ENCODE data around the gene FHOD3.

The FHOD3 gene

GRCh38 chr18:36492604-36493329 lies 195.3 kb downstream of the FHOD3 start:
- DNase-seq: no peak

- DNase-seq: no peak
Measured at GRCh38 chr18:36493349-36494159, 196.0 kb downstream of the FHOD3 start.

- no peak for DNase-seq
Measured at GRCh38 chr18:36494160-36494437, 196.6 kb downstream of the FHOD3 start.

GRCh38 chr18:36496022-36496421 lies 198.5 kb downstream of the FHOD3 start:
- no peak for DNase-seq

GRCh38 chr18:36499938-36500337 lies 202.4 kb downstream of the FHOD3 start:
- no peak for DNase-seq

GRCh38 chr18:36501100-36501499 lies 203.6 kb downstream of the FHOD3 start:
- DNase-seq: no peak

- no peak for DNase-seq
Measured at GRCh38 chr18:36503477-36503876, 206.0 kb downstream of the FHOD3 start.

GRCh38 chr18:36504928-36505327 lies 207.4 kb downstream of the FHOD3 start:
- DNase-seq: no peak

GRCh38 chr18:36505665-36506064 lies 208.2 kb downstream of the FHOD3 start:
- no peak for DNase-seq

GRCh38 chr18:36509646-36510197 lies 212.2 kb downstream of the FHOD3 start:
- no peak for DNase-seq

GRCh38 chr18:36511791-36512352 lies 214.4 kb downstream of the FHOD3 start:
- no peak for DNase-seq

GRCh38 chr18:36513556-36513955 lies 216.0 kb downstream of the FHOD3 start:
- no peak for DNase-seq

- no peak for DNase-seq
Measured at GRCh38 chr18:36514778-36515177, 217.3 kb downstream of the FHOD3 start.

- DNase-seq: no peak
Measured at GRCh38 chr18:36516258-36516657, 218.7 kb downstream of the FHOD3 start.

GRCh38 chr18:36516726-36517125 lies 219.2 kb downstream of the FHOD3 start:
- no peak for DNase-seq

- DNase-seq: no peak
Measured at GRCh38 chr18:36518839-36519238, 221.3 kb downstream of the FHOD3 start.

- no peak for DNase-seq
Measured at GRCh38 chr18:36519358-36519757, 221.8 kb downstream of the FHOD3 start.

GRCh38 chr18:36522509-36522908 lies 225.0 kb downstream of the FHOD3 start:
- DNase-seq: no peak

- DNase-seq: no peak
Measured at GRCh38 chr18:36525913-36526312, 228.4 kb downstream of the FHOD3 start.

GRCh38 chr18:36526611-36527010 lies 229.1 kb downstream of the FHOD3 start:
- DNase-seq: no peak

GRCh38 chr18:36527051-36527450 lies 229.5 kb downstream of the FHOD3 start:
- DNase-seq: no peak

- DNase-seq: no peak
Measured at GRCh38 chr18:36527740-36528455, 230.4 kb downstream of the FHOD3 start.

- no peak for DNase-seq
Measured at GRCh38 chr18:36529747-36530146, 232.2 kb downstream of the FHOD3 start.
